HFF-Myc (cell line): ENCODE data around the gene TRPM1.

Experiments used
- DNase-seq: peaks from one replicate; pipeline ENCODE4 v3.0.0-alpha.2; 2011; ENCODE audit warnings: low read depth; ENCODE audit errors: extremely low read depth
- H3K4me3 ChIP-seq: replicated peaks from 2 replicates; pipeline ENCODE4 v1.5.1; 2011; ENCODE audit warnings: low read depth, mild to moderate bottlenecking, control low read depth, low read length
- TF ChIP-seq, protein P1 (sequence below): IDR thresholded peaks from 2 replicates; pipeline ENCODE4 v1.5.1; 2012; ENCODE audit warnings: mild to moderate bottlenecking, low read depth, low read length, control low read depth; ENCODE audit errors: missing control alignments

Gene TRPM1

DNA sequence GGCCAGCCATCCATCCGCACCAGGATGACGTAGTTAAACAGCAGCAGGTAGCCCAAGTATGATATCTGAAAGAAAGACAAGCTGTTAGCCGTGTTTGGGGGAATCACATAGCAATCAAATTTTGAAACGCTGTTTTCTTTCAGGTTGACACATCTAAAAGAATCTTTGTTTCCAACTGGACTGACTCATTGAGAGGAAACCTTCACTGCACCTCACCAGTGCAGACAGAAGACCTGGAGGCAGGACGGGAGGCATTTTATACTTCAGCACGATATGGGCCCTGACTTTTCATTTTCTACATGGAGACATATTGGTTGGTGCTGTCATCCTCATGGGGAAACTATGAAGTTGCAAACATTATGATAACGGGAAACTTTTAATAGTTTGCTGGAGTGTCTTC lies 65.9 kb downstream of the TRPM1 start:
- TF ChIP-seq, protein P1, sequence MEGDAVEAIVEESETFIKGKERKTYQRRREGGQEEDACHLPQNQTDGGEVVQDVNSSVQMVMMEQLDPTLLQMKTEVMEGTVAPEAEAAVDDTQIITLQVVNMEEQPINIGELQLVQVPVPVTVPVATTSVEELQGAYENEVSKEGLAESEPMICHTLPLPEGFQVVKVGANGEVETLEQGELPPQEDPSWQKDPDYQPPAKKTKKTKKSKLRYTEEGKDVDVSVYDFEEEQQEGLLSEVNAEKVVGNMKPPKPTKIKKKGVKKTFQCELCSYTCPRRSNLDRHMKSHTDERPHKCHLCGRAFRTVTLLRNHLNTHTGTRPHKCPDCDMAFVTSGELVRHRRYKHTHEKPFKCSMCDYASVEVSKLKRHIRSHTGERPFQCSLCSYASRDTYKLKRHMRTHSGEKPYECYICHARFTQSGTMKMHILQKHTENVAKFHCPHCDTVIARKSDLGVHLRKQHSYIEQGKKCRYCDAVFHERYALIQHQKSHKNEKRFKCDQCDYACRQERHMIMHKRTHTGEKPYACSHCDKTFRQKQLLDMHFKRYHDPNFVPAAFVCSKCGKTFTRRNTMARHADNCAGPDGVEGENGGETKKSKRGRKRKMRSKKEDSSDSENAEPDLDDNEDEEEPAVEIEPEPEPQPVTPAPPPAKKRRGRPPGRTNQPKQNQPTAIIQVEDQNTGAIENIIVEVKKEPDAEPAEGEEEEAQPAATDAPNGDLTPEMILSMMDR, result no peak
- no peak overlapping the region for H3K4me3 ChIP-seq
- no peak for DNase-seq

DNA sequence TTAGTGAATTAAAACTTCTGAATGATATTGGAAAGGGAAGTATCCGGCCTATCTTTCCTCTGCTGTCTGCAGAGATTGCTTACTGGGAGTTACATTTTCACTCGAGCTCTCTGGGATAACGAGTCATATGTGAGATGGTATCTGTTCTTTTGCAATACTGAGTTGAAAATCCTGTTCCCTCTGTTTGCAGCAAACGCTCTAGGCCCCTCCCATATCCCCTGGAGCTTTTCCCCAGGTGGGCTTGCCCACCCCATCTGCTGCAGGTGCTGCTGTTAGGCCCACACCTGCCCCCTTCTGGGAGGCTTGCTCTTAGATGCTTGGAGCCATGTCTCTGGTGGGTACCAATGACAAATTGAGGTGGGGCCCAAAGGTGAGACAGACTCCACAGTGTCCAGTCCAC lies 67.4 kb downstream of the TRPM1 start:
- TF ChIP-seq, protein P1, result no peak
- DNase-seq, result no peak
- no peak overlapping the region for H3K4me3 ChIP-seq

DNA sequence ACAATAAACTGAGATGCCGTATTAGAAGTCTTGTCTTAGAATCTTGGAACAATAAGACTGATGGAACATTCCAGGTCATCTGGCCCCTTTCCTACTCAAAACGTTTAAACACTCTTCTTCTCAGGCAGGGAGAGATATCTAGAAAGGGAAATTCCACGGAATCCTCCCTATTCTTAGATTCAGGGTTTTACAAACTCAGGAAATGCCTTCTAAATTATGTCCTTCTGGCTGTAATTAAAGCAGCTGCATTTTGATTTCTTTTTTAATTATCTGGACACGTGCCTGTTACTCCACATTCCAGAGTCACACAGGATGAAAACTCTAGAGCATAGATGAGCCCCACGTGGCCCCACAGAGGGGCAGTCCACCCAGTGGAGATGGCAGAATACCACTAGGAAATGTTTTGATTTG lies 68.6 kb downstream of the TRPM1 start:
- TF ChIP-seq, protein P1, result no peak
- DNase-seq, result no peak
- H3K4me3 ChIP-seq, result no peak overlapping the region

DNA sequence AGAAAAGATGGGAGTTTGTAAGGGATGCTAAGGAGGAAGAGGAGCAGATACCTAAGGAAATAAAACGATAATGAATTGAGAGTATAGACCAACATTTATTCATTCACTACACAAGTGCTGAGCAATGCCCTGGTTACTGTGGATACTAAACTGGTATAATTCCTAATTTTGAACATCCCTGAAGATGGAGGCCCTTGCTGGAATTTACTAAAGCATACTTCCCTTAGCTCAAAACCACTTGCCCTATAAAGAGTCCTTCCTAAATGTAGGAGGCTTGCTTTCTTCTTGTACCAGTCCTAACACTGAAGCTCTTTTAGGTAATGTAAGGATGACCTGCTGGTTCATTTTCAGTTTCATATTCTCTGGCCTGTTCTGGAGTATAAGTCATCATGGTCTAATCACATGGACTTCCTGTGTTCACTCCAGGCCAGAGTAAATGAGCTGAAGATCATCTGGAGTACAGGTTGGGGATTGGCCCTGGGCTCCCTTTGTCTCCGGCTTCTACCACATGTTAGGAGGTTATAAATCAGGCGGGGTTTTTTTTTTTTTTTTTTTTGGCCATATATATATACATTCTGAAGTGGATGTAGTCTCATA lies 70.0 kb downstream of the TRPM1 start:
- peak; percentile 62 for DNase-seq
- no peak overlapping the region for H3K4me3 ChIP-seq

DNA sequence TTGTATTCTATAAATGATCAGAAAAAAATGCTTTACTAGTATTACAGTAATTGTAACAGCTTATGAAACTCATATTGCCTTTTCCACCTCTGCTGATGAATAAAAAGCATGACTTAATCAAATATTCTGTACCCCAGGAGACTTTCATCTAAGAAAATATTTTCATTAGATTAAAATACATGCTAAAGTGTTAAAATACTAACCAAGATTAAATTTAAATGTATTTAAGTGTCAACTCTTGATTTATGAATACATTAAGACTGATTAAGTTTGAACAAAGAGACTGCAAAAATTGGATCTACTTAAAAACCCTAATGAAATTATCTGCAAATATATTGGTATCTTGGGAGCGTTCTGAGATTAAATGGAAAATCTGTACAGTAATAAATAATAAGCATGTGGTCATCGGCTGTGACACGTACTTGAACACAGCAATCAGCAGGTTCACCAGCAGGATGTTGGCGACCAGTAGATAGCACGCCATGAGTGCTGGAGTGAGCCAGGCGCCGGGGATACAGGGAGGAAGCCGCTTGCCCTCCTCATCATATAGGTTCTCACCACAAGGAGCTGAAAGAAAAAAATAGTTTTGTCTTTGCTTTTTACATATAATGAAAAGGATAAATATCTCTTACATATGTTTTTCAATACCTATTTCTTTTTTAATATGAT lies 73.5 kb downstream of the TRPM1 start:
- TF ChIP-seq, protein P1, result no peak

More for the DNA sequence above, 70.0 kb downstream of the TRPM1 start:
- TF ChIP-seq, protein P1, result no peak

DNA sequence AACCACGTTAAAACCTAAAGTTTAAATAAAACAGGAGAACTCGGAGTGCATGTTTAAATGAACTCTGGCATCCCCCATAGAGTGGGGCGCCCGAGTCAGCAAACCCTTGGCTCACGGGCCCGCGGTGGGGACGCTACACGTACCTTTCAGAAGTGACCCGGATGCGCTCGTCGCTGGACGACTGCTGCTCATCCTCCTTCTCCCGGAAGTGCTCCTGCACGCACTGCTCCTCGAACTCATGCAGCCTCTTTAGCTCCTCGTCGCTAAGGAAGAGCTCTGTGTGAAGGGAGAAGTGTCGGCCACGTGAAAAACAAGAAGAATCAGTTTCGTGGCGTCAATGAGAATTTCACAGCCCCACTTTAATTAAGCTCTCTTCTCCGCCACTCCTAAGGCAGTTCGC lies 75.5 kb downstream of the TRPM1 start:
- TF ChIP-seq, protein P1, result no peak
- DNase-seq, result no peak
- H3K4me3 ChIP-seq, result no peak overlapping the region

More for the DNA sequence above, 73.5 kb downstream of the TRPM1 start:
- no peak overlapping the region for H3K4me3 ChIP-seq
- DNase-seq, result no peak
